CD4-positive, CD25-positive, alpha-beta regulatory T cell (primary cell): Measurements from ENCODE around the gene GEMIN4. TPM values are rescaled to one million over a fixed set of nuclear protein-coding genes. Genes with fewer than 3 reads are reported as not detected.
"Not testable (repeated sequence)": the region's sequence is repeated elsewhere in the genome, so short reads cannot be mapped to it uniquely, and the experiment has no call there.

Experiments
- ATAC-seq, 2 donors: fragments of 150-1000 bp; cut with Tn5 transposase; one replicate each; pipeline ENCODE4 v1.10.0; 2021; ENCODE audit warnings: low read depth in 2 of 2, moderate number of reproducible peaks in 2 of 2, moderate library complexity in 1 of 2
- DNase-seq, 3 donors: peaks; one replicate each; pipeline versions ENCODE4 v3.0.0 to v3.0.0-alpha.2; 2012 to 2022; ENCODE audit warnings: mixed read lengths in 1 of 3
- H3K27ac ChIP-seq: one replicate; pipeline ENCODE4 v1.7.0; 2013; ENCODE audit warnings: mild to moderate bottlenecking, low read length; ENCODE audit not compliant: insufficient read depth, poor library complexity, severe bottlenecking
- H3K27me3 ChIP-seq: one replicate; pipeline ENCODE4 v1.7.0; 2013; ENCODE audit warnings: low read length; ENCODE audit not compliant: control insufficient read depth, insufficient read depth
- H3K36me3 ChIP-seq: one replicate; pipeline ENCODE4 v1.7.0; 2013; ENCODE audit warnings: mild to moderate bottlenecking, low read length, moderate library complexity; ENCODE audit not compliant: control insufficient read depth, insufficient read depth
- H3K4me1 ChIP-seq: 2 replicates; pipeline ENCODE4 v1.7.0; 2013; ENCODE audit warnings: mild to moderate bottlenecking, low read length; ENCODE audit not compliant: insufficient read depth, control insufficient read depth, poor library complexity, severe bottlenecking
- H3K4me3 ChIP-seq: one replicate; pipeline ENCODE4 v1.7.0; 2013; ENCODE audit warnings: low read depth, mild to moderate bottlenecking, low read length, moderate library complexity
- H3K9me3 ChIP-seq, 2 experiments: 1 replicate in 1 of 2; 2 replicates in 1 of 2; pipeline ENCODE4 v1.7.0; 2013; ENCODE audit warnings: low read length in 2 of 2, mild to moderate bottlenecking in 1 of 2, moderate library complexity in 1 of 2; ENCODE audit not compliant: control insufficient read depth in 2 of 2
- H3K27ac Mint-ChIP-seq, 3 donors: one replicate each; pipeline ENCODE4 v1.8.0; 2020 to 2022; ENCODE audit warnings: mild to moderate bottlenecking in 3 of 3, mixed read lengths in 3 of 3, moderate library complexity in 2 of 3
- H3K27me3 Mint-ChIP-seq: one replicate; pipeline ENCODE4 v1.8.0; 2022; ENCODE audit warnings: mild to moderate bottlenecking, mixed read lengths
- H3K36me3 Mint-ChIP-seq: one replicate; pipeline ENCODE4 v1.8.0; 2020; ENCODE audit warnings: mixed read lengths
- H3K4me1 Mint-ChIP-seq, 4 donors: one replicate each; pipeline ENCODE4 v1.8.0; 2020 to 2022; ENCODE audit warnings: mixed read lengths in 4 of 4, mild to moderate bottlenecking in 1 of 4
- H3K4me3 Mint-ChIP-seq, 4 donors: one replicate each; pipeline ENCODE4 v1.8.0; 2020 to 2022; ENCODE audit warnings: mild to moderate bottlenecking in 4 of 4, mixed read lengths in 4 of 4, moderate library complexity in 3 of 4
- H3K9me3 Mint-ChIP-seq, 7 donors: one replicate each; pipeline ENCODE4 v1.8.0; 2020 to 2022; ENCODE audit warnings: mixed read lengths in 7 of 7, mild to moderate bottlenecking in 3 of 7, moderate library complexity in 2 of 7
- polyA plus RNA-seq, 4 donors: library from polyadenylated mRNA; unstranded; fragments of 300-500 nt; fragmentation: Illumina TruSeq; gene quantifications; one replicate each; pipeline ENCODE4 v1.2.3, GENCODE V29; 2021
- total RNA-seq: library from RNA; stranded (reverse); gene quantifications from one replicate; pipeline ENCODE4 v1.2.3, GENCODE V29; 2022

The GEMIN4 gene
- total and polyA plus RNA-seq, 5 donors from 2014 or later, result 9.2 to 34.7 (median 15.9) TPM

DNA sequence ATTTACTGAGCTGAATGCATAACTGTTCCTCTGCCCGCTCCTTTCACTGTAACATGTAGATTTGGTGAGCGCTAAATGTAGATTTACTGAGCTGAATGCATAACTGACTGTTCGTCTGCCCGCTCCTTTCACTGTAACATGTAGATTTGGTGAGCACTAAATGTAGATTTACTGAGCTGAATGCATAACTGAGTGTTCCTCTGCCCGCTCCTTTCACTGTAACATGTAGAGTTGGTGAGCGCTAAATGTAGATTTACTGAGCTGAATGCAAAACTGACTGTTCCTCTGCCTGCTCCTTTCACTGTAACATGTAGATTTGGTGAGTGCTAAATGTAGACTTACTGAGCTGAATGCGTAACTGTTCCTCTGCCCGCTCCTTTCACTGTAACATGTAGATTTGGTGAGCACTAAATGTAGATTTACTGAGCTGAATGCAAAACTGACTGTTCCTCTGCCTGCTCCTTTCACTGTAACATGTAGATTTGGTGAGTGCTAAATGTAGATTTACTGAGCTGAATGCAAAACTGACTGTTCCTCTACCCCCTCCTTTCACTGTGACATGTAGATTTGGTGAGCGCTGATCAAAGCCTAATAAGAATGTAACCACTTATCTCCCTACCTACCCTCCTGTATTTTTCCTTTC is 3.4 kb upstream of the GEMIN4 start:
- H3K36me3 Mint-ChIP-seq, ATAC-seq, H3K27me3 Mint-ChIP-seq: not testable (repeated sequence)

DNA sequence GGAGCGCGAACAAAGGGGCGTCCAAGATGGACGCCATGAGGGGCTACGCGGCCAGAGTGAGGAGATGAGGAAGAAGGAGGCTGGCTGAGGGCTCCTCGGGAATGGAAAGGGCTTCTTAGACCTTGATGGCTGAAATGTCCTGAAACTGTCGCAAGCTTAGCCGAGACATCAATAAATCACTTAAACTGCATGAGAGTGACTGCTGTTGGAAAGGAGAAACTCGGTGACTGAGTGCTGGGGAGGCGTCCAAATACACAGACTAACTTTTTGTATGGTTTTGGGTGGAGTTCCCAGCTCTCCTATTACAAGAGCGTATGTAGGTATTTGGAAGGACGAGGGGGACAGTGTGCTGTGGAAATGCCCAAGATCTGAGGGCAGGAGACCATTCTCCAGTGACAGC is 1.4 kb upstream of the GEMIN4 start:
- no peaks in the 10 kb centered on the region for H3K9me3 ChIP-seq
- peaks cover 4% of the 10 kb centered on the region for H3K36me3 ChIP-seq
- H3K27ac Mint-ChIP-seq, result peak overlapping the region; percentile 5 to 73 (median 65)
- peaks cover 19 to 34% (median 23%) of the 10 kb centered on the region in 4 donors for H3K4me1 Mint-ChIP-seq
- DNase-seq (no peak), ATAC-seq (no peak)
- no peaks in the 10 kb centered on the region for H3K27me3 Mint-ChIP-seq
- no peaks in the 10 kb centered on the region for H3K9me3 Mint-ChIP-seq
- H3K4me3 Mint-ChIP-seq, result peak overlapping the region; percentile 75 to 81 (median 79)
- no peak overlapping the region for H3K4me3 ChIP-seq
- no peak overlapping the region for H3K27ac ChIP-seq
- peaks cover 5% of the 10 kb centered on the region for H3K36me3 Mint-ChIP-seq
- no peaks in the 10 kb centered on the region for H3K27me3 ChIP-seq
- H3K4me1 ChIP-seq, result peaks cover 29% of the 10 kb centered on the region

More for the DNA sequence above, 3.4 kb upstream of the GEMIN4 start:
- H3K9me3 Mint-ChIP-seq, H3K27ac Mint-ChIP-seq, H3K4me3 ChIP-seq, H3K9me3 ChIP-seq, DNase-seq, H3K27me3 ChIP-seq: not testable (repeated sequence)
- H3K36me3 ChIP-seq, result peaks cover 15% of the 10 kb centered on the region
- Mint-ChIP-seq H3K4me3 (peak overlapping the region in 2 of 4 donors; percentile 48 to 80), H3K4me1 (peaks cover 11 to 19% (median 12%) of the 10 kb centered on the region in 4 donors)
- peak overlapping the region; percentile 23 for H3K27ac ChIP-seq
- peaks cover 20% of the 10 kb centered on the region for H3K4me1 ChIP-seq

DNA sequence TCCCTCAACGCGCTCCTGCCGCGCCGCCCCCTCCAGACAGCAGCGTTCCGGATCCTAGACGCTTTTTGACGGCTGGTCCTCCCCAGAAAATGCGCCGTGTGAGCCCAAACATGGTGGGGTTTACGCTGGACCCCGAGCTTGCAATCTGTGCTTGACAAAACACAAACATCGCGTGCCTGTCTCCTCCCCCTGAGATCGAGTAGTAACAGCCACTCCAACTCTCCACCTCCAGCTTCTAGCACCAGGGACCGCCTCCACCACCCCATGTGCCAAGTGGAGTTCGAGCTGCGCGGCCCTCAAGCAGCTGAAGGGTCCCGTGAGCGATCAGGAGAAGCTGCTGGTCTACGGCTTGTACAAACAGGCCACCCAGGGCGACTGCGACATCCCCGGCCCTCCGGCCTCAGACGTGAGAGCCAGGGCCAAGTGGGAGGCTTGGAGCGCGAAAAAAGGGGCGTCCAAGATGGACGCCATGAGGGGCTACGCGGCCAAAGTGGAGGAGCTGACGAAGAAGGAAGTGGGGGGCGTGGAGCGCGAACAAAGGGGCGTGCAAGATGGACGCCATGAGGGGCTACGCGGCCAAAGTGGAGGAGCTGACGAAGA is 656 bp upstream of the GEMIN4 start:
- H3K4me3 Mint-ChIP-seq, result peak overlapping the region; percentile 94 to 97 (median 96)
- H3K4me3 ChIP-seq, result peak overlapping the region; percentile 62
- ATAC-seq, result peak in 1 of 2 donors; percentile 8
- H3K36me3 Mint-ChIP-seq, result peaks cover 11% of the 10 kb centered on the region
- no peaks in the 10 kb centered on the region for H3K27me3 ChIP-seq
- peaks cover 19 to 38% (median 24%) of the 10 kb centered on the region in 4 donors for H3K4me1 Mint-ChIP-seq
- H3K9me3 ChIP-seq, result no peaks in the 10 kb centered on the region
- H3K27ac Mint-ChIP-seq, result peak overlapping the region; percentile 94 to 97 (median 96)
- peak overlapping the region; percentile 72 for H3K27ac ChIP-seq
- DNase-seq, result peak in 1 of 3 donors; percentile 57
- no peaks in the 10 kb centered on the region for H3K27me3 Mint-ChIP-seq
- peaks cover 29% of the 10 kb centered on the region for H3K4me1 ChIP-seq
- H3K36me3 ChIP-seq, result peaks cover 7% of the 10 kb centered on the region
- no peaks in the 10 kb centered on the region for H3K9me3 Mint-ChIP-seq

DNA sequence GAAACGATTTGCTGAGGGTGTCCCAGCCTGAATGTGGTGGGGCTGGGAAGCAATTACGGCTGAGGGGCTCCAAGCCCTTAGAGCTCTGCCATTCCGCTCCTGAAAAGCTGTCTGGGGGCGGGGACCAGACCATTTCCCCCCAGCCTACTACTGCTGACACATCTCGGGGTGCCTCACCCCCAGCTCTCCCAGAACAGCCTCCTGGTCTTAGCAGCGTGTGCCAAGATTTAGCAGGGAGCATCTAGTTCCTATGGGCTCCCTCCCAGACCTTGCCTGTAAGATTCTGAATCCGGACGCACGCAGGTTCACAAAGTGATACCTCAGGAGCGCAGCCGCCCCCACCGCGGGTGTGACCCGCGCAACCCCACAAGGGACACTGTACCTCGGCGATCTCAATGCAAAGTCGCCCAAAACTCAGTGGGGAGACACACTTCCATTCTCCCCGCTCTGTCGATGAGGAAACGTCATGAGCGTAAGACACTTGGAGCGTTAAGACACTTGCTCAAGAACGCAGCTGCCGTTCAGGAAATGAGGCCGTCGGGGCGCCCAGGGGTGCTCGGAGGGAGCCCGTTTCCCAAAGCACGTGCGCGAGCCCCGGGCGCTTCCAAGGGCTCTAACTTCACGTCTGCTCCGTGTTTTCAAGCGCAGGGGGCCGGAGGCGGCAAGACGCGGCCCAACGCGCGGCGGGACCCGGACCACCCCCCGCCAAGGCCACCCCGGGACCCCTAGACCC is 629 bp downstream of the GEMIN4 start:
- Histone ChIP-seq H3K4me1 (peaks cover 29% of the 10 kb centered on the region), H3K9me3 (no peaks in the 10 kb centered on the region), H3K4me3 (peak overlapping the region; percentile 78), H3K27ac (peak overlapping the region; percentile 72), H3K36me3 (peaks cover 17% of the 10 kb centered on the region), H3K27me3 (no peaks in the 10 kb centered on the region)
- no peaks in the 10 kb centered on the region for H3K9me3 Mint-ChIP-seq
- H3K4me3 Mint-ChIP-seq, result peak overlapping the region; percentile 94 to 98 (median 96)
- no peaks in the 10 kb centered on the region for H3K27me3 Mint-ChIP-seq
- ATAC-seq (peak; percentile 35 to 38), DNase-seq (peak in 2 of 3 donors; percentile 28 to 77)
- peak overlapping the region; percentile 91 to 96 (median 94) for H3K27ac Mint-ChIP-seq
- H3K4me1 Mint-ChIP-seq, result peaks cover 19 to 38% (median 24%) of the 10 kb centered on the region in 4 donors
- H3K36me3 Mint-ChIP-seq, result peaks cover 6% of the 10 kb centered on the region

DNA sequence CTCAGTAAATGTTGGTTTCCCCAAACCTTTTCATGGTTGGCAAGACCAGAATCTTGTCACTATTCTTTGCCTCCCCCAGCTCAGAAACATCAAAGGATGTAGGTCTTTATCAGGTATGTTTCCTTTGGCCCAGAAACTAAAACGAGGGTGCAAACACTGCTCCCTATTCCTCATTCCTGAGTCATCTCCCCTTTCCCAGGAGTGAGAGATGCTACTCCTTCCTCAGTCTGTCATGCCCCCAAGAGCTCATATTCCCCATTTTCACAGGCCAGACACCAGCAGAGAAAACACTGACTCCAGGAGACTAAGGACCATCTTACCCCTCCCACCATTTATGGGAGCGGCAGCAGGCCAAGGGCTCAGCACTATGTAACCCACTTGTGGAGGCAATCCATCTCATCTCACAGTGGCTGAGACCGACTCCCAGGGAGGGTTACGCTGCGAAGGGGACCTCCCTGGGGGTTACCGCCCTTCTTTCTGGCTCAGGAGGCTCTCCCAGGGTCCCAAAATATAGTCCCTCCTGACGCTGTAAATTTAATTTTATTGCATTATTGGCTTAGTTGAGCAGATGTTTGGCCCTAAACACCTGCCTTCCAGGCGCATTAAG is 1.5 kb downstream of the GEMIN4 start:
- no peak for DNase-seq
- peak overlapping the region; percentile 94 to 98 (median 96) for H3K4me3 Mint-ChIP-seq
- Histone ChIP-seq H3K4me1 (peaks cover 29% of the 10 kb centered on the region), H3K4me3 (peak overlapping the region; percentile 78), H3K9me3 (no peaks in the 10 kb centered on the region), H3K27me3 (no peaks in the 10 kb centered on the region), H3K36me3 (peaks cover 25% of the 10 kb centered on the region), H3K27ac (no peak overlapping the region)
- peaks cover 19 to 38% (median 24%) of the 10 kb centered on the region in 4 donors for H3K4me1 Mint-ChIP-seq
- peaks cover 10% of the 10 kb centered on the region for H3K36me3 Mint-ChIP-seq
- no peaks in the 10 kb centered on the region for H3K9me3 Mint-ChIP-seq
- H3K27me3 Mint-ChIP-seq, result no peaks in the 10 kb centered on the region
- ATAC-seq, result no peak
- H3K27ac Mint-ChIP-seq, result peak overlapping the region in 2 of 3 donors; percentile 92 to 94

DNA sequence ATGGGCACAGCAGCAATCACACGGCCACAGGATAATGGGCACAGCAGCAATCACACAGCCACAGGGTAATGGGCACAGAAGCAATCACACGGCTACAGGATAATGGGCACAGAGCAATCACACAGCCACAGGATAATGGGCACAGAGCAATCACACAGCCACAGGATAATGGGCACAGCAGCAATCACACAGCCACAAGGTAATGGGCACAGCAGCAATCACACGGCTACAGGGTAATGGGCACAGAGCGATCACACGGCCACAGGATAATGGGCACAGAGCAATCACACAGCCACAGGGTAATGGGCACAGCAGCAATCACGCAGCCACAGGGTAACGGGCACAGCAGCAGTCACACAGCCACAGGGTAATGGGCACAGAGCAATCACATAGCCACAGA is 2.7 kb downstream of the GEMIN4 start:
- H3K9me3 Mint-ChIP-seq, H3K9me3 ChIP-seq, H3K27me3 Mint-ChIP-seq, DNase-seq, H3K27me3 ChIP-seq, H3K27ac ChIP-seq, ATAC-seq, H3K4me3 ChIP-seq: not testable (repeated sequence)
- H3K27ac Mint-ChIP-seq, result peak overlapping the region in 2 of 3 donors; percentile 36 to 47
- H3K4me1 ChIP-seq, result peaks cover 29% of the 10 kb centered on the region
- H3K36me3 Mint-ChIP-seq, result peaks cover 13% of the 10 kb centered on the region
- peaks cover 34% of the 10 kb centered on the region for H3K36me3 ChIP-seq
- peak overlapping the region in 3 of 4 donors; percentile 36 to 95 (median 39) for H3K4me3 Mint-ChIP-seq
- H3K4me1 Mint-ChIP-seq, result peaks cover 19 to 38% (median 24%) of the 10 kb centered on the region in 4 donors

DNA sequence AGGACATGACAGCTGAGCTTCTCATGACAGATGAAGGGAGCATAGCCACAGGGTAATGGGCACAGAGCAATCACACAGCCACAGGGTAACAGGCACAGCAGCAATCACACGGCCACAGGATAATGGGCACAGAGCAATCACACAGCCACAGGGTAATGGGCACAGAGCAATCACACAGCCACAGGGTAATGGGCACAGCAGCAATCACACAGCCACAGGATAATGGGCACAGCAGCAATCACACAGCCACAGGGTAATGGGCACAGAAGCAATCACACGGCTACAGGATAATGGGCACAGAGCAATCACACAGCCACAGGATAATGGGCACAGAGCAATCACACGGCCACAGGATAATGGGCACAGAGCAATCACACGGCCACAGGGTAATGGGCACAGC is 3.5 kb downstream of the GEMIN4 start:
- H3K4me3 Mint-ChIP-seq, result peak overlapping the region in 2 of 4 donors; percentile 52 to 83
- H3K27ac Mint-ChIP-seq, H3K9me3 Mint-ChIP-seq: not testable (repeated sequence)

More for the DNA sequence above, 3.5 kb downstream of the GEMIN4 start:
- Mint-ChIP-seq H3K36me3 (peaks cover 16% of the 10 kb centered on the region), H3K4me1 (peaks cover 19 to 38% (median 24%) of the 10 kb centered on the region in 4 donors)
- not testable (repeated sequence) for H3K9me3 ChIP-seq, DNase-seq, H3K4me3 ChIP-seq, H3K27me3 Mint-ChIP-seq, H3K27ac ChIP-seq, H3K27me3 ChIP-seq, ATAC-seq
- Histone ChIP-seq H3K4me1 (peaks cover 29% of the 10 kb centered on the region), H3K36me3 (peaks cover 39% of the 10 kb centered on the region)
